K562 (cell line): Measurements from ENCODE around the gene MLC1. TPM values are rescaled to one million over a fixed set of nuclear protein-coding genes. Genes with fewer than 3 reads are reported as not detected.

Source experiments
- ATAC-seq: fragments of 200-7000 bp; cut with Tn5 transposase; 3 replicates; pipeline ENCODE4 v1.9.1; 2020; ENCODE audit warnings: moderate library complexity
- BruUV-seq: library from RNA; stranded (reverse); fragments of 400-500 nt; replicated peaks from 2 replicates; lab custom pipeline; 2021; lab: Mats Ljungman, UMichigan
- CTCF ChIA-PET: fragments of 300-600 bp; formaldehyde crosslinking; extraction: SDS; loops from one replicate; lab custom pipeline; 2021; ENCODE audit warnings: low intra/inter-chr PET ratio; lab: Yijun Ruan, JAX
- POLR2A ChIA-PET: fragments of 300-600, 350-650 bp; sonication (Branson Sonifier 250); formaldehyde crosslinking; extraction: SDS; loops from one replicate; lab custom pipeline; 2021; ENCODE audit warnings: antibody characterized with exemption, inconsistent platforms; lab: Yijun Ruan, JAX
- DNase-seq, 4 experiments: peaks; one replicate each; pipeline versions ENCODE4 v3.0.0 to v3.0.0-alpha.2; 2011 to 2018; ENCODE audit warnings: low spot score in 3 of 4, mixed read lengths in 3 of 4; ENCODE audit errors: extremely low read depth in 1 of 4
- FAIRE-seq: peaks from 2 replicates; lab custom pipeline; 2011; peaks lifted over from hg19 to GRCh38; lab: Jason Lieb, UNC
- H2AFZ ChIP-seq: 2 replicates; pipeline ENCODE4 v1.6.0; 2011; ENCODE audit warnings: low read depth, low read length, control low read depth, inconsistent platforms
- H3K27ac ChIP-seq: fragments of 200-600 bp; 3 replicates; pipeline ENCODE4 v1.8.0; 2011; ENCODE audit warnings: low read depth, mild to moderate bottlenecking, control low read depth, inconsistent platforms, low read length, moderate library complexity, mixed read lengths; ENCODE audit errors: extremely low read depth
- H3K27me3 ChIP-seq, 2 experiments: fragments of 300-600 bp in 1 of 2; 2 replicates in 1 of 2; 3 replicates in 1 of 2; pipeline versions ENCODE4 v1.6.0 to v1.8.0; 2011; ENCODE audit warnings: inconsistent platforms in 2 of 2, low read length in 2 of 2, mild to moderate bottlenecking in 1 of 2, mixed read lengths in 1 of 2, moderate library complexity in 1 of 2; ENCODE audit not compliant: control insufficient read depth in 2 of 2, insufficient read depth in 2 of 2
- H3K36me3 ChIP-seq: fragments of 300-600 bp; 3 replicates; pipeline ENCODE4 v1.8.0; 2011; ENCODE audit warnings: mild to moderate bottlenecking, low read length, inconsistent platforms; ENCODE audit not compliant: control insufficient read depth, insufficient read depth
- H3K4me1 ChIP-seq, 2 experiments: fragments of 200-600 bp in 1 of 2; replicated peaks in 1 of 2; 2 replicates in 1 of 2; 3 replicates in 1 of 2; pipeline versions ENCODE4 v1.5.1 to v1.8.0; 2011; ENCODE audit warnings: inconsistent platforms in 2 of 2, low read length in 2 of 2, mild to moderate bottlenecking in 1 of 2, mixed read lengths in 1 of 2, moderate library complexity in 1 of 2; ENCODE audit not compliant: control insufficient read depth in 2 of 2, insufficient read depth in 2 of 2
- H3K4me2 ChIP-seq: 2 replicates; pipeline ENCODE4 v1.6.1; 2011; ENCODE audit warnings: low read length, control low read depth, inconsistent platforms, mixed read lengths; ENCODE audit not compliant: insufficient read depth
- H3K4me3 ChIP-seq: fragments of 200-600 bp; sonication (generic), shearing (Covaris generic); 2 replicates; pipeline ENCODE4 v1.5.1; 2016; ENCODE audit warnings: control low read depth, inconsistent platforms
- H3K79me2 ChIP-seq: fragments of 200-600 bp; 3 replicates; pipeline ENCODE4 v1.8.0; 2011; ENCODE audit warnings: low read length, inconsistent platforms; ENCODE audit not compliant: control insufficient read depth, insufficient read depth
- H3K9ac ChIP-seq, 2 experiments: 2 replicates each; pipeline versions ENCODE4 v1.6.0 to v1.6.1; 2011; ENCODE audit warnings: low read depth in 2 of 2, low read length in 2 of 2, control low read depth in 1 of 2, inconsistent platforms in 1 of 2, mild to moderate bottlenecking in 1 of 2, mixed read lengths in 1 of 2; ENCODE audit not compliant: insufficient read depth in 1 of 2
- H3K9me1 ChIP-seq: one replicate; pipeline ENCODE4 v1.6.0; 2011; ENCODE audit warnings: inconsistent platforms, mild to moderate bottlenecking, low read length, moderate library complexity; ENCODE audit not compliant: control insufficient read depth, insufficient read depth
- H3K9me3 ChIP-seq: replicated peaks from 2 replicates; pipeline ENCODE4 v1.5.1; 2011; ENCODE audit warnings: low read depth, low read length, inconsistent platforms; ENCODE audit not compliant: control insufficient read depth, insufficient read depth
- H4K20me1 ChIP-seq: replicated peaks from 2 replicates; pipeline ENCODE4 v1.6.1; 2011; ENCODE audit warnings: low read length, inconsistent platforms, mixed read lengths; ENCODE audit not compliant: control insufficient read depth, insufficient read depth
- HNRNPL ChIP-seq: fragments of 200-400 bp; formaldehyde crosslinking; IDR thresholded peaks from 2 replicates; pipeline ENCODE4 v1.6.1; 2017; ENCODE audit warnings: low read depth, mild to moderate bottlenecking, low read length
- NFIX ChIP-seq: fragments of 250-450 bp; sonication (Bioruptor Pico); IDR thresholded peaks from 2 replicates; pipeline ENCODE4 v1.4.0; 2020; ENCODE audit warnings: low read depth, mild to moderate bottlenecking, moderate library complexity
- SREBF2 ChIP-seq: sonication (generic); formaldehyde crosslinking; IDR thresholded peaks from 2 replicates; pipeline ENCODE4 v1.4.0; 2020; ENCODE audit warnings: mild to moderate bottlenecking, missing genetic modification reagents
- TCF3 ChIP-seq: sonication (generic); formaldehyde crosslinking; IDR thresholded peaks from 2 replicates; pipeline ENCODE4 v1.4.0; 2020; ENCODE audit warnings: mild to moderate bottlenecking, missing genetic modification reagents
- TEAD1 ChIP-seq, 2 experiments: fragments of 450-650 bp in 1 of 2; sonication (generic) in 1 of 2; formaldehyde crosslinking; IDR thresholded peaks; 2 replicates each; pipeline versions ENCODE4 v1.4.0 to v1.8.0; 2020 to 2022; ENCODE audit warnings: mild to moderate bottlenecking in 2 of 2, missing genetic modification reagents in 1 of 2
- TRIM24 ChIP-seq, 2 experiments: fragments of 450-650 bp; IDR thresholded peaks; 2 replicates each; pipeline ENCODE4 v1.6.1; 2016
- ZNF124 ChIP-seq: sonication (generic); formaldehyde crosslinking; IDR thresholded peaks from 2 replicates; pipeline ENCODE4 v1.8.1; 2022; ENCODE audit warnings: missing genetic modification reagents
- WGBS: fragments of 100-300 bp; shearing (Covaris generic); methylation state at CpG from one replicate; pipeline ENCODE4 v1.1.6; 2016; ENCODE audit warnings: low coverage, mixed read lengths; ENCODE audit not compliant: insufficient coverage; ENCODE audit errors: missing lambda C conversion rate; 5-methylcytosine and 5-hydroxymethylcytosine counted together
- in situ Hi-C: fragments of 300-500 bp; cut with MboI; formaldehyde crosslinking; loops from 4 replicates; pipeline ENCODE4 v1.15.0; 2018; ENCODE audit warnings: inconsistent platforms, mixed read lengths
- intact Hi-C: fragments of 100-400 bp; cut with micrococcal nuclease; formaldehyde crosslinking; loops from 2 replicates; pipeline ENCODE4 v1.14.2; 2022
- polyA plus RNA-seq, 8 experiments: library from polyadenylated mRNA; depleted of rRNA in 4 of 8; stranded (reverse) in 5 of 8; unstranded in 3 of 8; fragments of >200 nt; fragmentation: Nextera tagmentation in 2 of 8; fragmentation: Illumina TruSeq in 1 of 8; extraction: Ambion mirVana in 2 of 8; extraction: Trizol in 1 of 8; gene quantifications; 2 replicates each; pipeline versions ENCODE4 v1.2.1 to v1.2.3, GENCODE V29; 2011 to 2014; ENCODE audit warnings: inconsistent platforms in 1 of 8, missing spikeins in 1 of 8
- total RNA-seq, 7 experiments: library from RNA; depleted of rRNA in 6 of 7; stranded (reverse); fragments of >200 nt in 6 of 7; fragmentation: Illumina TruSeq in 2 of 7; extraction: Trizol in 2 of 7; gene quantifications; 2 replicates each; pipeline versions ENCODE4 v1.2.1 to v1.2.3, GENCODE V29; 2011 to 2021; ENCODE audit warnings: low replicate concordance in 1 of 7

Gene MLC1
- total and polyA plus RNA-seq, 9 of the 15 experiments (the other 6 are each of a cell fraction or from before 2014, with no cell fraction given), result 0.06 to 0.98 (median 0.39) TPM

GRCh38 chr22:50063589-50064393, 21.4 kb downstream of the MLC1 start:
- Histone ChIP-seq H3K9me3 (no peaks in the 10 kb centered on the region), H3K4me3 (no peak overlapping the region), H3K79me2 (no peaks in the 10 kb centered on the region), H3K9ac (no peak overlapping the region), H3K4me2 (no peak overlapping the region), H3K36me3 (no peaks in the 10 kb centered on the region), H3K27me3 (peaks cover 7 to 9% of the 10 kb centered on the region in 2 experiments; a peak in 4 of 5 replicates), H2AFZ (no peak overlapping the region), H3K4me1 (peaks cover 0 to 42% of the 10 kb centered on the region in 2 experiments; a peak in 4 of 5 replicates), H4K20me1 (no peaks in the 10 kb centered on the region), H3K27ac (no peak overlapping the region), H3K9me1 (no peaks in the 10 kb centered on the region)
- ChIA-PET CTCF (no interaction called here), POLR2A (no interaction called here)
- no TSS peak for BruUV-seq
- intact Hi-C loops (no loop called here), in situ Hi-C loops (no loop called here)
- TF ChIP-seq NFIX (CRISPR knock-in tag) (no peak), TEAD1 (CRISPR knock-in tag; IDR thresholded peaks at IDR 0.05) (no peak), SREBF2 (CRISPR knock-in tag) (no peak), HNRNPL (no peak), TCF3 (CRISPR knock-in tag) (no peak), ZNF124 (no peak), TRIM24 (IDR thresholded peaks at IDR 0.05) (no peak)
- FAIRE-seq (no peak), ATAC-seq (no peak), DNase-seq (no peak)
- 46% methylated on average over 6 of the region's 23 CpGs for WGBS
